Lower lobe of right lung (tissue), 2 donors: Measurements from ENCODE around the gene MAN2B2. TPM values are rescaled to one million over a fixed set of nuclear protein-coding genes. Genes with fewer than 3 reads are reported as not detected.
"Not testable (repeated sequence)": the region's sequence is repeated elsewhere in the genome, so short reads cannot be mapped to it uniquely, and the experiment has no call there.

Experiments used
- ATAC-seq, 2 donors: fragments of 200-7000 bp; cut with Tn5 transposase; one replicate each; pipeline ENCODE4 v1.9.1; 2020 to 2022; ENCODE audit warnings: mild to moderate bottlenecking in 2 of 2, moderate library complexity in 2 of 2
- DNase-seq: peaks from one replicate; pipeline ENCODE4 v3.0.0-alpha.2; 2020
- H3K27ac ChIP-seq: fragments of 200-600 bp; one replicate; pipeline ENCODE4 v1.8.0; 2022
- H3K27me3 ChIP-seq: fragments of 200-600 bp; one replicate; pipeline ENCODE4 v1.8.0; 2022; ENCODE audit warnings: low read depth
- H3K36me3 ChIP-seq: fragments of 200-600 bp; one replicate; pipeline ENCODE4 v1.8.0; 2022; ENCODE audit warnings: mild to moderate bottlenecking
- H3K4me1 ChIP-seq: fragments of 200-600 bp; one replicate; pipeline ENCODE4 v1.8.0; 2022
- H3K4me3 ChIP-seq: fragments of 200-600 bp; one replicate; pipeline ENCODE4 v1.8.0; 2022; ENCODE audit warnings: mild to moderate bottlenecking
- H3K9me3 ChIP-seq: fragments of 200-600 bp; one replicate; pipeline ENCODE4 v1.8.0; 2022
- CTCF ChIP-seq: fragments of 200-600 bp; IDR thresholded peaks from one replicate; pipeline ENCODE4 v1.8.0; 2022; ENCODE audit warnings: antibody characterized with exemption, mild to moderate bottlenecking
- intact Hi-C: fragments of 100-400 bp; cut with DNase I; formaldehyde crosslinking; loops from one replicate; pipeline ENCODE4 v1.11.0; 2022
- total RNA-seq: library from RNA; stranded (reverse); fragmentation: NEBNext Ultra II Directional; extraction: Animal tissue kit (Norgen Biotek cat#: 25700); gene quantifications from one replicate; pipeline ENCODE4 v1.2.1, GENCODE V29; 2021
- donor health status: DM: no; HTN: yes; CAD: no; lungs with severe emphysema.

MAN2B2 gene
- total RNA-seq, 1 donor from 2014 or later, result 41.2 TPM

- Histone ChIP-seq H3K27ac (no peak overlapping the region), H3K4me1 (peaks cover 21% of the 10 kb centered on the region), H3K4me3 (no peak overlapping the region), H3K27me3 (no peaks in the 10 kb centered on the region), H3K36me3 (peaks cover 22% of the 10 kb centered on the region), H3K9me3 (no peaks in the 10 kb centered on the region)
- intact Hi-C loops, result no loop called here
- DNase-seq, result no peak
- no peak for ATAC-seq
- no peak for TF ChIP-seq CTCF
These were observed 70.0 kb downstream of the MAN2B2 start for GRCh38 chr4:6644792-6645530.

GRCh38 chr4:6647169-6647568 is 72.2 kb downstream of the MAN2B2 start:
- no peaks in the 10 kb centered on the region for H3K9me3 ChIP-seq
- H3K4me3 ChIP-seq, result no peak overlapping the region
- no peak for DNase-seq

GRCh38 chr4:6647582-6648230 is 72.7 kb downstream of the MAN2B2 start:
- DNase-seq (no peak), ATAC-seq (no peak)
- Histone ChIP-seq H3K36me3 (peaks cover 10% of the 10 kb centered on the region), H3K9me3 (no peaks in the 10 kb centered on the region), H3K4me1 (peaks cover 8% of the 10 kb centered on the region), H3K27me3 (no peaks in the 10 kb centered on the region), H3K27ac (no peak overlapping the region), H3K4me3 (no peak overlapping the region)
- TF ChIP-seq CTCF, result no peak
- intact Hi-C loops, result no loop called here

More at GRCh38 chr4:6647169-6647568, 72.2 kb downstream of the MAN2B2 start:
- H3K27ac ChIP-seq, result no peak overlapping the region
- ATAC-seq, result no peak
- peaks cover 15% of the 10 kb centered on the region for H3K36me3 ChIP-seq
- TF ChIP-seq CTCF, result no peak
- H3K4me1 ChIP-seq, result peaks cover 14% of the 10 kb centered on the region
- no peaks in the 10 kb centered on the region for H3K27me3 ChIP-seq
- intact Hi-C loops, result no loop called here

DNA sequence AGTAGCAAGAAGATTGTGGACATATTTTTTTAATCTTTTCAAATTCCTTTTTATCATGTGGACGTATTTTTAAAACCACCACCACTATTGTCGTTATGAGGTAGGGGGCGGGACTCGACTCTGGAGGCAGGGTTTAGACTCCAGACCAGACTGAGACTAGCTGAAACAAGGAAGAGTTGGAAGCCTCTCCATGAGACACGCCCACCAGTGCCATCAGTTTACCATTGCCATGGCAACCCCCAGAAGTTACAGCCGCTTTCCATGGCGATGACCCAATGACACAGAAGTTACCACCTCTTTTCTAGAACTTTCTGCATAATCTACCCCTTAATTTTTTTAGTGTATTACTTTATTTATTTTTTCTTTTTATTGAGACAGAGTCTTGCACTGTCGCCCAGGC is 74.2 kb downstream of the MAN2B2 start:
- DNase-seq (no peak), ATAC-seq (no peak)
- Histone ChIP-seq H3K36me3 (no peaks in the 10 kb centered on the region), H3K4me1 (no peaks in the 10 kb centered on the region), H3K27ac (no peak overlapping the region), H3K4me3 (no peak overlapping the region), H3K9me3 (no peaks in the 10 kb centered on the region), H3K27me3 (no peaks in the 10 kb centered on the region)
- intact Hi-C loops, result no loop called here
- no peak for TF ChIP-seq CTCF

DNA sequence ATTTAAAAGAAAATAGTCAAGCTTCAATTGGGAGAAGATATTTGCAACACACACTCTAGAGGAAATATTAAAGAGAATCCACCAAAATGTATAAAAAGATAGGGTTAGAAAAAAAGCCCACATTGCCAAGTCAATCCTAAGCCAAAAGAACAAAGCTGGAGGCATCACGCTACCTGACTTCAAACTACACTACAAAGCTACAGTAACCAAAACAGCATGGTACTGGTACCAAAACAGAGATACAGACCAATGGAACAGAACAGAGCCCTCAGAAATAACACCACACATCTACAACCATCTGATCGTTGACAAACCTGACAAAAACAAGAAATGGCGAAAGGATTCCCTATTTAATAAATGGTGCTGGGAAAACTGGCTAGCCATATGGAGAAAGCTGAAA is 79.2 kb downstream of the MAN2B2 start:
- DNase-seq, H3K27me3 ChIP-seq, H3K4me3 ChIP-seq, ATAC-seq, H3K9me3 ChIP-seq, H3K4me1 ChIP-seq, H3K27ac ChIP-seq, H3K36me3 ChIP-seq, intact Hi-C loops: not testable (repeated sequence)

- H3K4me3 ChIP-seq, H3K27me3 ChIP-seq, DNase-seq, H3K36me3 ChIP-seq, ATAC-seq, H3K9me3 ChIP-seq, H3K27ac ChIP-seq, intact Hi-C loops: not testable (repeated sequence)
- H3K4me1 ChIP-seq, result peaks cover 11% of the 10 kb centered on the region
These were observed 80.3 kb downstream of the MAN2B2 start for GRCh38 chr4:6655291-6655690.
